ENCODE results near the gene KAZALD1. TPM values are rescaled to one million over a fixed set of nuclear protein-coding genes. Genes with fewer than 3 reads are reported as not detected.

KAZALD1 gene
- total RNA-seq, 4 donors from 2014 or later = 2.2 to 6.1 (median 2.7) TPM

GRCh38 chr10:101066896-101067355, 5.1 kb downstream of the KAZALD1 start:
- TF ChIP-seq CTCF (IDR thresholded peaks at IDR 0.05) (no peak), POLR2A (IDR thresholded peaks at IDR 0.05) (no peak)
- intact Hi-C loops (cut with DNase I; ENCODE audit: low total_unique reads) = no loop called here
- H3K4me3 ChIP-seq (ENCODE audit: low read depth, poor library complexity, severe bottlenecking) = peak overlapping the region; percentile 37
- DNase-seq (ENCODE audit: low spot score in 2 of 2) = no peak
- WGBS, 2 donors = 1% methylated on average over 31 of the region's 31 CpGs

GRCh38 chr10:101067356-101068083, 5.7 kb downstream of the KAZALD1 start:
- 1% methylated on average over 43 of the region's 43 CpGs for WGBS, 2 donors
- peak; percentile 60 to 94 for DNase-seq (ENCODE audit: low spot score in 2 of 2)
- peak overlapping the region; percentile 37 for H3K4me3 ChIP-seq (ENCODE audit: low read depth, poor library complexity, severe bottlenecking)
- TF ChIP-seq CTCF (IDR thresholded peaks at IDR 0.05) (peak in 1 of 3 donors; percentile 88), POLR2A (IDR thresholded peaks at IDR 0.05) (no peak)
- intact Hi-C loops (cut with DNase I; ENCODE audit: low total_unique reads) = no loop called here

- no peak overlapping the region for H3K4me3 ChIP-seq (ENCODE audit: low read depth, poor library complexity, severe bottlenecking)
- DNase-seq (ENCODE audit: low spot score in 2 of 2) = no peak
- intact Hi-C loops (cut with DNase I; ENCODE audit: low total_unique reads) = no loop called here
- TF ChIP-seq CTCF (IDR thresholded peaks at IDR 0.05) (no peak), POLR2A (IDR thresholded peaks at IDR 0.05) (no peak)
- 69 to 74% methylated on average over 5 of the region's 5 CpGs for WGBS, 2 donors
Observed at GRCh38 chr10:101069441-101069840, 7.7 kb downstream of the KAZALD1 start.

- H3K4me3 ChIP-seq (ENCODE audit: low read depth, poor library complexity, severe bottlenecking) = no peak overlapping the region
- no peak for DNase-seq (ENCODE audit: low spot score in 2 of 2)
- intact Hi-C loops (cut with DNase I; ENCODE audit: low total_unique reads) = no loop called here
- TF ChIP-seq CTCF (IDR thresholded peaks at IDR 0.05) (no peak), POLR2A (IDR thresholded peaks at IDR 0.05) (no peak)
- WGBS, 2 donors = 60 to 65% methylated on average over 2 to 3 of the region's 3 CpGs
Observed at GRCh38 chr10:101070098-101070497, 8.3 kb downstream of the KAZALD1 start.

- H3K4me3 ChIP-seq (ENCODE audit: low read depth, poor library complexity, severe bottlenecking) = no peak overlapping the region
- no peak for TF ChIP-seq POLR2A (IDR thresholded peaks at IDR 0.05)
- no peak for TF ChIP-seq CTCF (IDR thresholded peaks at IDR 0.05)
- intact Hi-C loops (cut with DNase I; ENCODE audit: low total_unique reads) = no loop called here
- no peak for DNase-seq (ENCODE audit: low spot score in 2 of 2)
- WGBS, 2 donors = 73 to 78% methylated on average over 6 of the region's 6 CpGs
Observed at GRCh38 chr10:101071267-101071884, 9.6 kb downstream of the KAZALD1 start.

Measured in lower leg skin (tissue), 4 donors.